ENCODE data around the gene RBMY1E.
"Not testable (repeated sequence)": the region's sequence is repeated elsewhere in the genome, so short reads cannot be mapped to it uniquely, and the experiment has no call there.

RBMY1E gene

GRCh38 chrY:21917932-21918331, at the start of gene RBMY1E:
Gene RBMY1E, minus strand, starts transcription at chrY:21918032. Its CDS starts 1,978 bp downstream, at chrY:21916054.
- H3K4me3 ChIP-seq (ENCODE audit: low read depth, low read length); in situ Hi-C loops (cut with HindIII; ENCODE audit: low sequenced_read_pairs); DNase-seq (ENCODE audit: low read depth, low spot score): not testable (repeated sequence)

GRCh38 chrY:21894426-21894825, 23.4 kb downstream of the RBMY1E start, which contains the start of gene RBMY1D:
Gene RBMY1D, minus strand, starts transcription at chrY:21894526. Its CDS starts 2,013 bp downstream, at chrY:21892513.
- H3K4me3 ChIP-seq (ENCODE audit: low read depth, low read length); DNase-seq (ENCODE audit: low read depth, low spot score); in situ Hi-C loops (cut with HindIII; ENCODE audit: low sequenced_read_pairs): not testable (repeated sequence)

GRCh38 chrY:21869407-21870076, 48.3 kb downstream of the RBMY1E start:
- in situ Hi-C loops (cut with HindIII; ENCODE audit: low sequenced_read_pairs); H3K4me3 ChIP-seq (ENCODE audit: low read depth, low read length); DNase-seq (ENCODE audit: low read depth, low spot score): not testable (repeated sequence)
